GM21825 (cell line): ENCODE results near the gene CACHD1.
"Not testable (repeated sequence)": the region's sequence is repeated elsewhere in the genome, so short reads cannot be mapped to it uniquely, and the experiment has no call there.

ENCODE experiments used
- ATAC-seq: cut with Tn5 transposase; IDR thresholded peaks from one replicate; pipeline ENCODE4 v1.9.1; 2021; ENCODE audit warnings: mild to moderate bottlenecking, moderate library complexity; ENCODE audit not compliant: unreplicated experiment

CACHD1 gene

DNA sequence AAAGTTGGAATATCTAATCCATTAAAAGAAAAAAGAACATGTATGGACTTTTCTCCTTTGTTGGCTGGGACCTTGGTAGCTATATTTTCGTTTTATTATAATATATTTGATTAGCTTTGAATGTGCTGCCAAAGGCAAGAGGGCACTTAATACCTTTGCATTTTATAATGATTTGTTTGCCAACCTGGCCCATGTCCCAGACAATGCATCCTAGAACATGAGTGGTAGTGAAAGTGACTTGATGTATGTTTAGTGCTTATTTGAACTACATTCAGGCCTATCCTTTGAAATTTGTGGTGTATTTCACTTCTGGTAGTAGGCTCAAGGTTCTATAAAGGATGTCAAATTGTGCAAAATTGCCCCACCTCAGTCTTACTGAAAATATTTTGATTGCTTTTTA is 25.9 kb downstream of the CACHD1 start:
- ATAC-seq = no peak

DNA sequence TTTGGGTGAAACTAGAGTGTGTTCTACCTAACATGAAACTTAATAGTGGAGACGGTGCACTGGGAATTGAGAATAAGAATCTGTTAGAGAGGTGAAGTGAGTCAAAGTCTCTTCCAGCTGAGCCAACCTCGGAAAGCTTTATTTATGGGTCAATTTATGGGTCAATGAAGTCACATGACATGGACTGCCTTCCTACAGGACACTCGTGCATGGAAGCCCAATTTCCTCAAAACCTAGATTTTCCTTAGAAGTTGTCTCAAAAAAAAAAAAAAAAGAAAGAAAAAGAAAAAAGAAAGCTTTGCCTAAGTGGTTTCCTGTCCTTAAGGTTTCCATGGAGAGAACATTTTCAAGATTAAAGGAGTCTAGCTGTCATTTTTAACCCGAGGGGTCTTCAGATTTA is 26.7 kb downstream of the CACHD1 start:
- no peak for ATAC-seq

DNA sequence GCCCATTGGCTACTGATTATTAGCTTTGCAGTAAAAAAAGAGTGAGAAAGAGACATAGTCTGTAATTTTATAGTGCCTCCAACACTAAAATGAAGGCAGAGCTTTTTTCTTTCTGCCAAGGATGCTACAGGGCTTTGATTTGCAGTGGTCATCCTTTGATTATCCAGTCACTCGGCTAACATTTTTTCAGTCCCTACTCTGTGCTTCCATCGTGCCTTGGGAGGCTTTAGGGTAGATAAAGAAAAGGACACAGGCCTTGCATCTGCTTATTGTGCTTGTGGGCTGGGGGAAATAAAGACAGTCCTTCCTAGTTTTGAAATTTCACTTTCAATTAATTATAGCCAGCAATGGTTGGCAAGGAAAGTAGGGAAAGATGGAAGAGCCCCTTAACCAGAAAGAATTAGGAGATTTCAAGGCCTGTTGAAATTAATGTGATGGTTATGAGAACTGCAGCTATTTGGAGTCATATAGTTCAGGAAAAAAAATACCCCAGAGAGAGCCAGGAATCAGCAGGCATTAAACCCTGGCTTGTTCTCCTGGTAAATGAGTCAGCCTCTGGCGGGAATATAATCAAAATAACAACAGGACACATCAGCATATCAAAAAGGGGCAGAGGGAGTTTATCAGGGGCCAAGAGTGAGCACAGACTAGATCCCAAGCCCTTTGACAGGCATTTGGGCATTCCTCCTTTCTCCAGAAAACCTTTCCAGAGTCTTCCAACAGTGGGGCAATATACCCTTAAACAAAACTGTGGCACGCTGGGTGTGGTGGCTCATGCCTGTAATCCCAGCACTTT is 27.4 kb downstream of the CACHD1 start:
- ATAC-seq = no peak

DNA sequence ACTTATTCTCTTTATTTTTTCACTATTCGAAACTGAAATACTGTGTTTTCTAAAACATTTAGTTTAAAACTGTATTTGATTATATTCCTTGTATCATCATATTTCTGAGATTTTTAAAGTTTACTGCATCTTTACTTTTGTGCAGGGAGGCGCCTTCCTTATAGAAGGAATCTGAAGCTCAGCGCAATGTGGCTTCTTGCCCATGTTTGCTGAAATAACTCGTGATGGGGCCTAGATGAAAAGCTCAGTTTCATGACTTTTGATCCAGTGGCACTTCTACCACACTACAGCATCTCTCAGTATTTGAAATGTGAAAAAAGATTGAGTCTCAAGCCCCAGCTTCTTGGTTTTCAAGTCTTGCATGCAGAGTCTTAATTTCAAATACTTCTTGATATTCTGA is 28.4 kb downstream of the CACHD1 start:
- no peak for ATAC-seq

DNA sequence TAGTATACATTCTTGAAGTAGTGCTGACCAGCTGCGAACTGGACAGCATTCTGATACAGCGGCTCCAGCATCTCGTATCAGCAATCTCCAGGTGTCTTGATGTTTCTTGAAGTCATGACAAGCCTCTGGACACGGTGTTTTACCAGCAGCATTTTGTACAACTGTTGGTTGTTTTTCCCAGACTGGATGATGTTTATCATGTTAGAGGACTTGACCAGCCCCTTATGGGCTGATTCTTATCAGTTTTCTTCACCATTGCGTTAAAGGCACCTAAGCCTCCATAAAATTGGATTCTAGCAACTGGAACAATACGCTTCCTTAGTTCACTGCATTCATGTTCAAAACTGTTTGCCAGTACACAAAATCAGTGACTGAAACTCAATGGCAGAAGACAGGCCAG is 29.1 kb downstream of the CACHD1 start:
- no peak for ATAC-seq

DNA sequence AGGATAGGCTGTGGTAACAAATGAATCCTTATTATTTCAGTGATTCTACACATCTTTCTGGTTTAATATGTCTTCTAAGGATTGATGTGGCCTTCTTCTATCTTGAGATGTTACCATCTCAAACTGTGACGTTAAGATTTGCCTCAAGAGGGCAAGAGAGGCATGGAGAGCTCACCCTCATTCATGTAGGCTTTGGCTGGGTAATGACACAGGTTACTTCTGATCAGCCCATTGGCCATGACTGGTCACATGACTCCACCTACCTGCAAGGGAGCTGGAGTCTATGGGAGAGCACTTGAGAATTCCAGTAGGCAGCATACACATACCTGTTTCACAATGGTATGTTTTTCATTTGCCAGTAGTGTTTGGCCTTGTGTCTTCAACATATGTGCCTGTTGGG is 30.0 kb downstream of the CACHD1 start:
- ATAC-seq = no peak

DNA sequence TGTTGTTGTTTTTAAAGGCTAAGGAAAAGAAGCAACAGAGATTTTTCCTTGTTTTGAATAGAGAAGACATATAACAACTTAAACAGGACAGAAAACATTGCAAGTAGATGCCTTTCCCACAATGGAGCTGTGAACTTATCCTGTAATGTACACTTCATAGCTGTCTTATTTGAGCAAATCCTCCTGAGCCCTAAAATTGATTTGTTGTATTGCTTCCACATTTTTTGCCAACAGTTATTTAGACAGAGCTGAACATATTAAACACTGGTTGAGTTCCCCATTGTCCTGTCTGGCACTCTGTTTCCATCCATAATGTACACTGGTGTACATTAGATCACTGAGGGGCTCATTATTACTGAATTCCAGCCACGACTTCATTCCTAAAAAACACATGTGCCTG is 32.2 kb downstream of the CACHD1 start:
- no peak for ATAC-seq

DNA sequence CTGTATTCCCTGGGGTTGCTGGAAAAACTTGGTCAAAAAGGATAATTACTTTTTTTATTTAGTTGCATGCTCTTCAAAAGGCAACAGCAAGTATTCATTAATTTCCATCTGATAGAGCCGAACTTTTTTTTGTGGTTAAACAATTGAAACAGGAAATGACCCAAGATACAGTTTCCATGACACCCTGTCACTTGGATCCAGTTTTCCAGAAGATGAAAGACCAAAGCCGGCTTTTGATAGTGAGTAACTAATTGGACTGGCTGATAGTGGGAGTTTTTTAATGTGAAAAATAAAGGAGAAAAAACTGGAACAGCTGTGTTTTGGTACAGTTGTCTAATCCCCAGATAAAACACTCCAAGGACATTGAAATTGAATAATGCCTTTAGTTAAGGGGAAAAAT is 33.0 kb downstream of the CACHD1 start:
- ATAC-seq = no peak

DNA sequence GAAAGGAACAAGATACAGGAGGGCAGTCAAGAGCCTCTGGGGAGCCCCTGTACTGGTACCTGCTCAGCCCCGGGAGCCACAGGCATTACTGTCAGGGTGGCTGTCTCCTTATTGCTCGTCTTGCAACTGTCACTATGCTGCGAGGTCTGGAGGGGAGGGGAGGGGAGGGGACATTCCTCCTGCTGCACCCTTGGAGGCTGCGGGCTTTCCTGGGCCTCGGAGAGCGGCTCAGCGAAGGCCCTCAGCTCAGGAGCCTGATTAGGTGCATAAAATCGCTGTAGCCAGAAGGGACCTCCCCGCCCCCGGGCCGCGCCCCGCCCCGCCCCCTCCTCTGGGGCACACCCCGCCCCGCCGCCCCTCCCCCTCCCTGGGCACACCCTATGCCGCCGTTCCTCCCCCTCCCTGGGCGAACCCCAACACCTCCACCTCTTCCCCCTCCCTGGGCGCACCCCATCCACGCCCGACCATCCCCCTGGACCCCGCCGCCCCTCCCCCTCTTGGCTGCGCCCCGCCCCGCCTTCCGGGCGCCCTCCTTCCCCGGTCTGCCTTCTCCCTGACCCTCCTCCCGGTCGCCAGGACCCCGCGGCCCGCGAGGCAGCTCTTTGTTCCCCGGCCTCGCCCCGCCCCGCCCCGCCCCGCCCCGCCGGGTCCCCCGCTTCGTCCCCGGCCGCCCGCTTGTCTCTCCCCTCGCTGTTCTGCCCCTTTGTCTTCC is 35.5 kb downstream of the CACHD1 start:
- no peak for ATAC-seq

DNA sequence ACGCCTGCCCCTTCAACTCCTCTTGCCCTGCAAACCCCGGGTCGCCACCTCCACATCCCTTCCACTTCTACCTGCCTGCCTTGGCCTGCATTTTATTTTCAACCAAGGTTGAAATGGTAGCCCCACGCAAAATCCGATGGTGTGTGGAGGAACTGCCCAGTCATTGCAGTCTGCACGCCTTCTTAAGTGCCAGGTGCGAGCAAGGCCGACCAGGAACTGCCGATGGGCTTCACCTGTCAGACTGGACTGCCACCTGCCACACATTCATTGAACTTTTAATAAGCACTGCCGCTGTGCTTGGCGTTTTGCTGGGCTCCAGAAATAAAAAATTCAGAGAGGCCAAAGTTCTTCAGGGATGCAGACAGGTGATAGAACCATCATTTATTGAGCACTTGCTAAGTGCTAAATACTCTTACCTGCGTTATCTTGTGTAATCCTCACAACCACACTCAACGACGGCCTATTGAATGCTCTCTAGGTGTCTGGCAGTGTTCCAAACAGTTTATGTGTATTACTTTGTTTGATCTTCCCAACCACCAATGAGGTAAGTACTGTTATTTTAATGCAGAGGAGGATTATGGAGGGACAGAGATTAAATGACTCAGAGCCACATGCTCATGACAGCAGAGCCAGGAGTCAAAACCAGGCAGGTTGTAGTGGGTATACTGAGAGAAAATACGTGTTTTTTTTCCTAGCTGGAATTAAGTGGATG is 36.2 kb downstream of the CACHD1 start:
- ATAC-seq = no peak

DNA sequence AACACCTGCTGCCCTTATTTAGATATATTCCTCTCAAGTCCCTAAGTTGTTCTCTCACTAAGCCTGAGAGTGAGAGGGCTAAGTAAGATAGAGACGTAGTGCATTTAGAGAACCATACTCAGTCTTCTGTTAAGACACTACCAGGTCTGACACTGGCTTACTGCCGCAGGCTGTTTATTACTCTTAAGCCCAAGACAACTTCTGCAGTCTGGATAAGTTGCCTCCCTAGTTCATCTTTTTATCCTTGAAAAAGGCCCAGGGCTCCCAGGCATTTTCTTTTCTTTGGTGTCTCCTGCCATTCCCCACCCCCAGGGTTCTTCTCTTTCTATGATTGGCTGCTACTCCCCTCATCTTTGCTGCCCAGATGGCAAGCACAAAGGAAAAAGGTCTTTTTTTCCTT is 38.7 kb downstream of the CACHD1 start:
- ATAC-seq = no peak

DNA sequence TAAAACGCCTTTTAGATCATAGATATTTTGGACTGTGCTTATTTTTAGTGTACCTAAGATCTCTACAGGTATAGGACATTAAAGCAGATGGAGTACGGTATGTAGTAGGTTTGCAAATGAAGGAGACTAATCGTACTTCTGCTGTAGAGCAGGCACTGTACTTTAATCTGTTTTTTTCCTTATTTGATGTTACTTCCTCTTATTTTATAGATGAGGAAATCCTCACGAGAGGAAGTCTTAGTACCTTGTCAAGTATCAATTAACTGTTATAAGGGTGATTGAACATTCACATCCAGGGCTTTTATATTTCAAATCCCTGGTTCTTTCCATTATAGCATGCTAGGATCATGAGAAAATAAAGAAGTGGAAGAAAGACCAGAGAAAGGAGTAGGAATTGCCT is 41.1 kb downstream of the CACHD1 start:
- ATAC-seq = no peak

DNA sequence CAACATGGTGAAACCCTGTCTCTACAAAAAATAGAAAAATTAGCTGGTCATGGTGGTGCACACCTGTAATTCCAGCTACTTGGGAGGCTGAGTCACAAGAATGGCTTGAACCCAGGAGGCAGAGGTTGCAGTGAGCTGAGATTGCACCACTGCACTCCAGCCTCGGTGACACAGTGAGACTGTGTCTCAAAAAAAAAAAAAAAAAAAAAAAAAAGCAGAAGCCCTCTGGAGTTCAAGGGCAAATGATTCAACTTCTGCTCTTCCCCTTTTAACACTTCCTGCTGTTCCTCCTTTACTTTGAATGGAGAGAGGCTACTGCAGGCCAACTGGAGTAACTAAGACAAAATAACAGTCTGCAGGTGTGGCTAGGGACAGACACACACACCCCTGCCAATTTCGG is 42.3 kb downstream of the CACHD1 start:
- ATAC-seq = not testable (repeated sequence)

DNA sequence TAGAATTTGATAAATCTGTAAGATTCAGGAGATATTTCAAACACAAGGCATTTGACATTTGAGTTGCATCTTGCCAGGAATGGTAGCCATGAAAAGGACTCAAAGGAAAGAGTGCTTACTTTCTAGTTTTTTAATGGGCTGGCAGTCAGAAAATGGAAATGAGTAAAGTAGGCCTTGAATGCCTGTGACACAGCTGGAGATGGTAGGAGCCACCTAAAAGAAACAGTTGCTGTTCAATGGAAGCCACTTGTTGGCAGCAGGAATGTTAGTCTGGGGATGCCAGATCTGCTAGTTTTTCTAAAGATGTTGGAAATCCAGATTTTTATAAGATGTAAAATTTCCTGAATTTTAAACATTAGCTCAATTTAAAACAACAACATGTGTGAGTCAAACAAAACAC is 43.6 kb downstream of the CACHD1 start:
- ATAC-seq = no peak

DNA sequence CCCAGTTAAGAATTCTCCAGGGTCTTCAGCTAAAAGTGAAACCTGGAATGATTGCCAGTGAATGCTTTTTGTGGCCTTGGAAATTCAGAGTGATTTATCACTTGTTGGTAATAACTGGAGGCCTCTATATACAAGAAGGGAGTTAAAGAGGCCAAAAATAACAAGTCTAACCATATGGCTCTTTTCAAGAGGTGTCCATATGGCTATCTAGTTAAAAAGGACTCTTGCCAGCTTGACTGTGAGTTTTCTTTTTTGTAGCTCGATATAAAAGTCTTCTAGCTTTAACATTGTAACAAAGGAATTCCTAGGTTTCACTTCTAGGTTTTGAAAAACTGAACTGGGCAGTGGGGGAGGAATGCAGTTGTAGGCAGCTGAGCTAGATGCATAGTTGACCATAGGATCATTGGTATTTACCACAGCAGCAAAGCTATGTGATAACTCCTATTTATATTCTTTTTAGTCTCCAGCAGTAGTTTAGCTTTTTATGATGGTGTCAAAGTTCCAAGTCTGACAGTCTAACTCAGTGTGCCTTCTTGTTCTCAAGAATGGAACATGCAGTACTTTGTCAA is 44.4 kb downstream of the CACHD1 start:
- ATAC-seq = no peak

DNA sequence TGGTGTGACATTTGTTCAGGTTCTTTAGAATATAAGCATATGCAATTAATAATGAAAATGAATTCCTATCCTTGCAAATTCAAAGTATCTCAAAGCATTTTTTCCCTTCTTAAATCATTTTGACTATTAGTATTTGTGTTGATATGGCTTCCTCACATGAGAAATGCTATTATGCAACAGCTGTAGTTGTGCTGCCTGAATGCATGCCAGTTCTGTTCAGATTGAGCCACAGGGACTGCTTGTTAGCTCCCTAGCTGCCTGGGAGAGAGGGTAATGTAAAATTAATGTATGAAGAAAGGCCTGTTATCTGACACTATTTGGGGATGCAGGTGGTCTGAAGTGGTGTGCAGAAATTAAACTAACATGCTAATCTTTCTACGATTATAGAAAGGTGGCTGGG is 45.5 kb downstream of the CACHD1 start:
- no peak for ATAC-seq

DNA sequence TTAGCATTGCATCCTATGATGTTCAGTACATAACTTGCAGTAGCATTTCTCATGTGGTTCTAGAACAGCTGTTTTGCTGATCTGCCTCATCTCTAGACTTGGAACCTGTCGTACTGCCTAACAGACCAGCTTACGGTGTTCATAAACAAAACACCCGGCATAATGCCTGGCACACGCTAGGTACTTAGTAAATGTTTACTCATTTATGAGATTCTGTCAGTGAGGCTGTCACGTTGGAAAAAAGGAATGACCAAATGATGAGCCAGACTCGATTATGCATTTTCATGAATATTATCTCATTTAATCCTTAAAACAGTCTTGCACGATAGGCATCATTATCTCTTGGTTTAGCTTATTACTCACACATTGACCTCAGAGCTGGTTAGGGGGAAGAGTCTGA is 46.4 kb downstream of the CACHD1 start:
- no peak for ATAC-seq

DNA sequence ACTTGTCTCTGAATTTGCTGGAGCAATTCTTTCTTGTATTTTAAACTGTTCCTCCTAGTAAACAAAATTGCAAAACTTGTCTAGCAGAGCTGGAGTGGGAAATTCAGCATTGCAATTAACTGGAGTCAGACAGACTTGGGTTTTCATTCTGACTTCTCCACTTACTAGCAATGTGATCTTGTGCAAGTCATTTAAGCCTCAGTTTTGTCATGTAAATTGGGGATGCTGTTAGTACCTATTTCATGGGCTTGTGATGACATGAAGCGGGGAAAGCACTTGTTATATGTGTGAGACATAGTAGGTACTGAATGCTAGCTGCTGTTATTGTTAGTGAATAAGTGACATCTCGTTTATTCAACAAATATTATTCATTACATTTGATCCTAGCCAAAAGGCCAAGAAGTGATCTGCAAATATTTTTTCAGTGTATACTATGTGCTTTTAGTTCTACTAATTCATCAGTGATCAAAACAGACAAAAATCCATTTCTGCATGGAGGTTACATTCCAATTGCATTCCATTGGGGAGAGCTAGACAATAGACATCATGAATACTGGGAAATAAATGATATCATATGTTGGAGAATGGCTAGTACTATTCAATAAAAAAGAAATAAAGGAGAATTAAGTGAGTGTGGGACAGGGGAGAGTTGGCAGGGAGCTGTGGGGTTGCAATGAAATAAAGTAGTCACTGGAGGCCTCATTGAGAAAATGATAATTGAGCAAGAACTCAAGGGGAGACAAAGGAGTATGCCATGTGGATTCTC is 47.1 kb downstream of the CACHD1 start:
- no peak for ATAC-seq

DNA sequence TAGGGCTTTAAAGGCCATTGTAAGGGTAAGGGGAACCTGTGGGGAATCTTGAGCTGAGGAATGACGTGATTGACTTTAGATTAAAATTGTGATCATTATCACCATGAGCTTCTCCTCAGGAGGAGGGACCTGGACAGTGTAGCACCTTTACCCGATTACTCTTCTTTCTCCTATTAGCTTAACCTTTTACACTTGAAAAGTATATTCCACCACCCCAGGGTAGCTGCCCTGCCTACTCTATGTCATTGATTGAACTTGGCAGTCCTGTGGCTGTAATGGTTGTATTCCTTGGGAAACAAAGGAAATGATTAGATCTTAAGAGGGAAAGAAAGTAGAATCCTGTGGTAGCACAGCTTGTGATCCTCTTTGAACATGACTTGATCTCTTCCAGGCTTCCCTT is 47.7 kb downstream of the CACHD1 start:
- ATAC-seq = no peak

DNA sequence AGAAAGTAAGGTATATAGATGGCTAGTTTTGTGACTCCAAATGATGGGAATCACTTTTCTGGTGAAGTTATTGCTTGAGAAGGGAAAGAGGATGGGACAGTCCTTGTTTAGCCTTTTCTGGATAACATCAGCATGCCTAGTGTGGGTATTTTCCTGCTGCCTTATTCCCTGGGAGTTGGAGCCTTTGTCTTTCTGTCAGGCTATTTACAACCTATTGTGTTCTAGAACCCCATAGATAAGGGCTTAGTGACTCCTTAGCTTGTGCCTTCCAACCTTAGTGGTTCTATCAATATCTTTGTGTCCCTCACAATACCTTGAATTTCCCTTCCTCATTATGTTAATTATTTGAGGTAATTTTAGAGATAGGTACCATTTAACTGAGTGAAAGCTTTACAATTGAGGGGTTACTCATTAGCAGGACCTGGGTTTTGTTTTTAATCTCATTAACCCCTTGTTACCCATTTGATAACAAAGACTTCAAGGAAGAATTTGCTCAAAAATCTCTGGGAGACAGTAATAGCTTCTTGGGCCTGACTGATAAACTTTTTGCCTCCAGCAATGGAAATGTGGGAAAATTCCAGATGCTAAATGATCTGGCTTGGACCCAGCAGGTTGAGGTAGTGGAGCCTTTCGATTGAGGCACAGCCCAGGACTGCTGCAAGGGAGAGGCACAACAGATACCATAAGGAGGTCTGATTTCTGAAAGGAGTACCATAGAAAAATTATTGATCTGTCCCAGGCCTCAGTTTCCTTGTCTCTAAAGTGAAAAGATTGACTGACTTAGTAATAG is 49.0 kb downstream of the CACHD1 start:
- no peak for ATAC-seq
